ENCODE data around the gene SLC37A4. TPM values are rescaled to one million over a fixed set of nuclear protein-coding genes. Genes with fewer than 3 reads are reported as not detected.

SLC37A4 gene
- total and polyA plus RNA-seq, 2 of the 13 experiments (the other 11 are each of a cell fraction or from before 2014, with no cell fraction given): 43.0 to 56.1 TPM

GRCh38 chr11:119067371-119068222 lies 36.9 kb upstream of the SLC37A4 start, which contains the start of gene VPS11 (continued):
- TF ChIP-seq RXRA (CRISPR knock-in tag; IDR thresholded peaks at IDR 0.05) (peak; percentile 68), KLF12 (CRISPR knock-in tag; IDR thresholded peaks at IDR 0.05; ENCODE audit: borderline replicate concordance) (no peak), WIZ (CRISPR knock-in tag; IDR thresholded peaks at IDR 0.05) (no peak), ZUFSP (CRISPR knock-in tag; IDR thresholded peaks at IDR 0.05; ENCODE audit: borderline replicate concordance) (no peak), HMGXB4 (CRISPR knock-in tag; IDR thresholded peaks at IDR 0.05; ENCODE audit: borderline replicate concordance in 1 of 2, low read depth in 1 of 2) (peak; percentile 44 to 85; a peak in 1 of 4 replicates), GABPA (IDR thresholded peaks at IDR 0.05; ENCODE audit: low read depth, low read length) (peak; percentile 69), GABPA (CRISPR knock-in tag; IDR thresholded peaks at IDR 0.05; ENCODE audit: low read depth) (peak; percentile 93), AGO1 (IDR thresholded peaks at IDR 0.05; ENCODE audit: low read depth, low read length, poor library complexity, severe bottlenecking) (no peak), PBX3 (CRISPR knock-in tag; IDR thresholded peaks at IDR 0.05; ENCODE audit: borderline replicate concordance) (no peak), BCL3 (CRISPR knock-in tag; IDR thresholded peaks at IDR 0.05) (no peak), SAFB2 (CRISPR knock-in tag; IDR thresholded peaks at IDR 0.05; ENCODE audit: borderline replicate concordance, low read depth) (no peak), SMAD1 (CRISPR knock-in tag; IDR thresholded peaks at IDR 0.05; ENCODE audit: borderline replicate concordance, low read depth) (no peak), ZNF224 (CRISPR knock-in tag; IDR thresholded peaks at IDR 0.05) (no peak), ZNF607 (CRISPR knock-in tag; IDR thresholded peaks at IDR 0.05; ENCODE audit: borderline replicate concordance) (no peak; the same call in 1 of the 2 replicates), MYNN (CRISPR knock-in tag; IDR thresholded peaks at IDR 0.05; ENCODE audit: low read depth) (0 out of 2 replicates have a peak, but pooled peaks have one; percentile 49), UBTF (CRISPR knock-in tag; IDR thresholded peaks at IDR 0.05) (peak; percentile 40; the same call in 1 of the 2 replicates), CEBPB (IDR thresholded peaks at IDR 0.05; ENCODE audit: borderline replicate concordance, low read depth, low read length) (no peak), MXD4 (CRISPR knock-in tag; IDR thresholded peaks at IDR 0.05) (peak; percentile 91), SRY (CRISPR knock-in tag; IDR thresholded peaks at IDR 0.05) (no peak; the same call in 1 of the 2 replicates)

All from HepG2 (cell line).